Left renal pelvis (tissue), 4 donors: ENCODE measurements around the gene PCIF1. TPM values are rescaled to one million over a fixed set of nuclear protein-coding genes. Genes with fewer than 3 reads are reported as not detected.

Source experiments
- DNase-seq, 4 donors: peaks; one replicate each; pipeline ENCODE4 v3.0.0-alpha.2; 2013; ENCODE audit warnings: low read depth in 4 of 4, low spot score in 3 of 4
- polyA plus RNA-seq, 4 donors: library from polyadenylated mRNA; unstranded; fragments of 120-200 nt; gene quantifications; one replicate each; pipeline ENCODE4 v1.2.1, GENCODE V29; 2013; ENCODE audit not compliant: insufficient read length in 4 of 4

The PCIF1 gene
- polyA plus RNA-seq, 4 donors: 41.1 to 49.7 (median 43.7) TPM

GRCh38 chr20:45902199-45902701, 32.2 kb upstream of the PCIF1 start:
- no peak for DNase-seq

GRCh38 chr20:45904583-45905504, 29.6 kb upstream of the PCIF1 start:
- DNase-seq: no peak

- no peak for DNase-seq
These were observed 28.9 kb upstream of the PCIF1 start for GRCh38 chr20:45905505-45906079.

- no peak for DNase-seq
These were observed 27.1 kb upstream of the PCIF1 start for GRCh38 chr20:45907219-45907948.

- no peak for DNase-seq
These were observed 26.4 kb upstream of the PCIF1 start for GRCh38 chr20:45908084-45908483.

GRCh38 chr20:45909336-45909808, 25.1 kb upstream of the PCIF1 start:
- DNase-seq: no peak

- no peak for DNase-seq
These were observed 24.4 kb upstream of the PCIF1 start for GRCh38 chr20:45909817-45910669.

GRCh38 chr20:45910670-45911485, 23.6 kb upstream of the PCIF1 start:
- peak in 3 of 4 donors; percentile 86 to 96 (median 94) for DNase-seq

GRCh38 chr20:45911486-45912343, 22.8 kb upstream of the PCIF1 start, which contains the start of gene PLTP:
TSS of gene PLTP (minus strand) at chr20:45912155. CDS start at chr20:45911452, 703 bp downstream.
- peak in 1 of 4 donors; percentile 59 for DNase-seq

GRCh38 chr20:45912344-45912682, 22.2 kb upstream of the PCIF1 start:
- DNase-seq: no peak

- no peak for DNase-seq
These were observed 21.4 kb upstream of the PCIF1 start for GRCh38 chr20:45913116-45913515.

- no peak for DNase-seq
These were observed 16.7 kb upstream of the PCIF1 start for GRCh38 chr20:45917790-45918141.

- peak in 1 of 4 donors; percentile 21 for DNase-seq
These were observed 16.2 kb upstream of the PCIF1 start for GRCh38 chr20:45918182-45918737.

- no peak for DNase-seq
These were observed 15.5 kb upstream of the PCIF1 start for GRCh38 chr20:45918779-45919537.

GRCh38 chr20:45919542-45920399, 14.7 kb upstream of the PCIF1 start:
- DNase-seq: peak in 3 of 4 donors; percentile 57 to 70 (median 61)
